ENCODE results near the gene NSUN2. TPM values are rescaled to one million over a fixed set of nuclear protein-coding genes. Genes with fewer than 3 reads are reported as not detected.

The NSUN2 gene
- polyA plus RNA-seq, 1 experiment: 31.2 TPM

DNA sequence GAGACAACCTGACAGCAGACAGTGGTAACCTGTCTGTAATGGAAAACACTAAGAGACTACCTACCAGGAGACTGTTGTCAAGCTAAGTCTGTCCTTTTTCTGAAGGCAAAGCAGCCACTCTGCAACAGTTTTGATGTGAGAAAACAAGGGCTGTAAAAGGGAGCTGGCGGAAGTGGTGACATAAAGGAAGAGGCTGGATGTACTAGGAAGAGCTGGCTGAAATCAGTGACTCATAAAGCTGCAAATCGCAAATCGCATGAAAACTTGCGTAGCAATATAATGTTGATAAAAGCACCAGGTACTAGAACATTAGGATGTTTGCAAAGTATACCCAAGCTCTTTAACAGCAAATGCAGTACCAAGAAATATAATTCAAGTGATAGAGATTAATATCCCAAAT lies 1.4 kb downstream of the NSUN2 start:
- TF ChIP-seq CTCF (IDR thresholded peaks at IDR 0.05; ENCODE audit: insufficient read depth, low read depth, low read length): no peak
- no peak for DNase-seq (ENCODE audit: low read depth)
- Histone ChIP-seq H3K36me3 (ENCODE audit: control insufficient read depth, insufficient read depth, low read length) (peaks cover 6% of the 10 kb centered on the region), H3K4me3 (ENCODE audit: low read depth, low read length) (no peak overlapping the region), H3K27me3 (ENCODE audit: control insufficient read depth, insufficient read depth, low read length) (no peaks in the 10 kb centered on the region)
- ChIA-PET POLR2A (no interaction called here), CTCF (interaction anchor here (0.8 to 1.4 kb wide), 2 partner anchors 9 to 114 kb away, joined by 3 to 4 read pairs; no protein-coding TSS in a partner anchor)

DNA sequence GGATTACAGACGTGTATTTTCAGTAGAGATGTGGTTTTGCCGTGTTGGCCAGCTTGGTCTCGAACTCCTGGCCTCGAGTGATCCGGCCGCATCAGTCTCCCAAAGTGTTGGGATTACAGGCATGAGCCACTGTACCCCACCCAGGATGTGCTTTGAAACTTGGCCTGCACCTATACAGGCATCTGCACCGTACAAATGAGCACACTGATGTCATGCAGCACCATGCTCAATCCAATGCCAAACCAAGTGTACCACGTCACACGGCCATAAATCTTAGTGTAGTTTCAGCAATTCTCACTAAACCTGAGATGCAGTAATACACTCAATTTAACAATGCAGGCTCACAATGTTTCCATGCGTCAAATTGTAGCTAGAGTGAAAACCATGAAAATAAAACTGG lies 6.3 kb downstream of the NSUN2 start:
- no peak overlapping the region for H3K4me3 ChIP-seq (ENCODE audit: low read depth, low read length)
- CTCF ChIA-PET: interaction anchor here (1.1 kb wide), 1 partner anchor 44 kb away, joined by 3 read pairs; no protein-coding TSS in a partner anchor
- POLR2A ChIA-PET: no interaction called here
- no peak for DNase-seq (ENCODE audit: low read depth)
- TF ChIP-seq CTCF (IDR thresholded peaks at IDR 0.05; ENCODE audit: insufficient read depth, low read depth, low read length): no peak
- peaks cover 12% of the 10 kb centered on the region for H3K36me3 ChIP-seq (ENCODE audit: control insufficient read depth, insufficient read depth, low read length)
- no peaks in the 10 kb centered on the region for H3K27me3 ChIP-seq (ENCODE audit: control insufficient read depth, insufficient read depth, low read length)

GRCh38 chr5:6623941-6624340 lies 8.9 kb downstream of the NSUN2 start:
- Histone ChIP-seq H3K4me3 (ENCODE audit: low read depth, low read length) (no peak overlapping the region), H3K36me3 (ENCODE audit: control insufficient read depth, insufficient read depth, low read length) (peaks cover 12% of the 10 kb centered on the region), H3K27me3 (ENCODE audit: control insufficient read depth, insufficient read depth, low read length) (no peaks in the 10 kb centered on the region)
- no peak for DNase-seq (ENCODE audit: low read depth)
- TF ChIP-seq CTCF (IDR thresholded peaks at IDR 0.05; ENCODE audit: insufficient read depth, low read depth, low read length): no peak
- CTCF ChIA-PET: interaction anchor here (0.6 kb wide), 1 partner anchor 251 kb away, joined by 3 read pairs; no protein-coding TSS in a partner anchor
- POLR2A ChIA-PET: no interaction called here

DNA sequence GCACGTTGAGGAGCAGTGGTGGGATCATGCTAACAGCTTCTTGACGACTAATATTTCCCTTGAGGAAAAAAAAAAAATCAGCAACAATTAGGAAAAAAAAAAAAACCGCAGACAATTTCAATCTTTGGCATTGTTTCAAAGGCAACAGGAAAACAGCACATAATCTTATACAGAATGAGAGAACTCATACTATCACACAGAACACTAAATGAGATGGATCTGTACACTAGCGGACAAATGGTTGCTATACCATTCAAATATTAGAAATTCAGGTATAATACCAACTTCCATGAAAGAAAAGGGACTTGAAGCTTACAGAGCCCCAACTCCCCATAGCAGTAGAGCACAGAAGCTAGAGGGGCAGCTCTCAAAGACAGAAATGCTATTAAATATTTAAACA lies 9.6 kb downstream of the NSUN2 start:
- ChIA-PET CTCF (interaction anchor here (0.7 to 1.0 kb wide), 2 partner anchors 8 to 157 kb away, joined by 3 to 4 read pairs; no protein-coding TSS in a partner anchor), POLR2A (no interaction called here)
- no peak for DNase-seq (ENCODE audit: low read depth)
- TF ChIP-seq CTCF (IDR thresholded peaks at IDR 0.05; ENCODE audit: insufficient read depth, low read depth, low read length): no peak
- H3K4me3 ChIP-seq (ENCODE audit: low read depth, low read length): no peak overlapping the region
- H3K27me3 ChIP-seq (ENCODE audit: control insufficient read depth, insufficient read depth, low read length): no peaks in the 10 kb centered on the region
- H3K36me3 ChIP-seq (ENCODE audit: control insufficient read depth, insufficient read depth, low read length): peaks cover 13% of the 10 kb centered on the region

DNA sequence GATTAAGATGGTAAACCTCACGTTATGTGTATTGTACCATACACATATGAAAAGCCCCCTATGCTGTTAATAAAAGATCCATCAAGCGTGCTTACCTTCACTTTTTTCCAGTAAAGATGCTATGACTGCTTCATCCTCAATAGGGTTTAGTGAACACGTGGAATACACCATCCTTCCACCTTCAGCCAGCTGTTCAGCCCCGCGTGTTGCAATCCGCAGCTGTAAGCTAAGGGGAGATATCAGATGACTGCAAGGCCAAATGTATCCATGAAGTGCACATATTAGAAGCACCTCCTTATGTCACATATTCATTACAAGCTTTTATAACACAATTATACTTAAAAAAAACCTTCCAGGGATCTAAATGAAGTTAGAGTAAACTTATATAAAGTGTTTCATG lies 16.2 kb downstream of the NSUN2 start:
- peaks cover 24% of the 10 kb centered on the region for H3K36me3 ChIP-seq (ENCODE audit: control insufficient read depth, insufficient read depth, low read length)
- H3K27me3 ChIP-seq (ENCODE audit: control insufficient read depth, insufficient read depth, low read length): no peaks in the 10 kb centered on the region
- no peak for DNase-seq (ENCODE audit: low read depth)
- no peak overlapping the region for H3K4me3 ChIP-seq (ENCODE audit: low read depth, low read length)
- no peak for TF ChIP-seq CTCF (IDR thresholded peaks at IDR 0.05; ENCODE audit: insufficient read depth, low read depth, low read length)
- POLR2A ChIA-PET: no interaction called here
- CTCF ChIA-PET: no interaction called here

Measured in BJ (cell line).